ENCODE data around the gene LAMB3. TPM values are rescaled to one million over a fixed set of nuclear protein-coding genes. Genes with fewer than 3 reads are reported as not detected.
A peak's percentile ranks its signal among the peaks of the same experiment; 100 is the strongest.

The LAMB3 gene
- total RNA-seq, 2 experiments from 2014 or later, result 0.25 to 0.31 TPM

DNA sequence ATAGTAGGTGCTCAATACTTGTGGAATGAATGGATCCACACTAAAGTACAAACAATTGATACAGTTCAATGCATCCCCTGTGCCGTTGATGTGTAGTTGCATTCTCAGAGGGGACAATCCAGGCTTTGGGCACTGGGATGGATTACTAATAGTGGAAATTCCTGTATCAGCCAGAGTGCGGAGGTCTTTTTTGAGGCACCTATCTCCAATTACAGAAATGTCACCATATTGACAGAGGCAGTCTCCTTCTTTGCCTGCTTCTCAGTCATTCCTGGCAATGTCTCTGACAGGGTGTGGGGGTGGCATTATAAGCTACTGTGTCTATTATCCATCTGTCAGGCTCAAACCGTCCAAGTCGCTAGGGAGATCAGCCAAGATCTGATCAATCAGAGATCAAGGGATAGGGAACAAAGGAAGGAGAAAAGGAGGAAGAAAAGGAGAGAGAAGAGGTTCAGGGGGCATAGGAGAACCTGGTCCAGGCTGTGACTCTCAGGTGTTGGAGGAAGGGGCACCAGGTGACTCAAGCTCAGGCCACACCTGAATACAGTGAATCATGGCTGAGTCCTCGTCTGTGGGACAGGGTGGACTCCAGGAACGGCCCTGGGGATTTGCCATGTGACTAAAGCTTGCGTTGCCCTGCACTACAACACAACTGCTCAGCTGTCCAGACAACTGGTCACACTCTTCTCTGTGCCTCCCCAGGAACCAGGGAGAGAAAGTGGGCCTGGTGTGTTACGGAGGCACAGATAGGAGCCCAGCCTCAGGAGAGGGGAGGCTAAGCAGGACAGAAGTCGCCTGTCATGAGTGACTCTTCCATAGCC, 3.4 kb upstream of the LAMB3 start:
- DNase-seq (no peak), ATAC-seq (ENCODE audit: poor library complexity) (no peak)
- Histone ChIP-seq H3K27me3 (ENCODE audit: control insufficient read depth in 1 of 2, insufficient read depth in 2 of 2, low read length in 2 of 2) (no peaks in the 10 kb centered on the region), H3K9me3 (ENCODE audit: control insufficient read depth in 1 of 2, insufficient read depth in 1 of 2, low read length in 2 of 2) (no peaks in the 10 kb centered on the region), H3K36me3 (ENCODE audit: insufficient read depth, low read length) (no peaks in the 10 kb centered on the region), H3K27ac (ENCODE audit: low read depth in 1 of 2, low read length in 2 of 2) (no peak overlapping the region), H3K4me1 (ENCODE audit: insufficient read depth, low read length) (peaks cover 24% of the 10 kb centered on the region), H3K4me3 (ENCODE audit: low read length) (no peak overlapping the region)
- peaks cover 29% of the 10 kb centered on the region for H3K4me1 Mint-ChIP-seq (ENCODE audit: low read depth)
- CTCF ChIA-PET, result no interaction called here
- no peaks in the 10 kb centered on the region for H3K9me3 Mint-ChIP-seq
- TF ChIP-seq, protein P1, sequence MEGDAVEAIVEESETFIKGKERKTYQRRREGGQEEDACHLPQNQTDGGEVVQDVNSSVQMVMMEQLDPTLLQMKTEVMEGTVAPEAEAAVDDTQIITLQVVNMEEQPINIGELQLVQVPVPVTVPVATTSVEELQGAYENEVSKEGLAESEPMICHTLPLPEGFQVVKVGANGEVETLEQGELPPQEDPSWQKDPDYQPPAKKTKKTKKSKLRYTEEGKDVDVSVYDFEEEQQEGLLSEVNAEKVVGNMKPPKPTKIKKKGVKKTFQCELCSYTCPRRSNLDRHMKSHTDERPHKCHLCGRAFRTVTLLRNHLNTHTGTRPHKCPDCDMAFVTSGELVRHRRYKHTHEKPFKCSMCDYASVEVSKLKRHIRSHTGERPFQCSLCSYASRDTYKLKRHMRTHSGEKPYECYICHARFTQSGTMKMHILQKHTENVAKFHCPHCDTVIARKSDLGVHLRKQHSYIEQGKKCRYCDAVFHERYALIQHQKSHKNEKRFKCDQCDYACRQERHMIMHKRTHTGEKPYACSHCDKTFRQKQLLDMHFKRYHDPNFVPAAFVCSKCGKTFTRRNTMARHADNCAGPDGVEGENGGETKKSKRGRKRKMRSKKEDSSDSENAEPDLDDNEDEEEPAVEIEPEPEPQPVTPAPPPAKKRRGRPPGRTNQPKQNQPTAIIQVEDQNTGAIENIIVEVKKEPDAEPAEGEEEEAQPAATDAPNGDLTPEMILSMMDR (IDR thresholded peaks at IDR 0.05), result no peak
- POLR2A ChIA-PET, result no interaction called here
- intact Hi-C loops (cut with DNase I, micrococcal nuclease), result no loop called here
- H3K36me3 Mint-ChIP-seq (ENCODE audit: low read depth), result no peaks in the 10 kb centered on the region
- no peak overlapping the region for H3K4me3 Mint-ChIP-seq
- H3K27ac Mint-ChIP-seq, result no peak overlapping the region
- no peaks in the 10 kb centered on the region for H3K27me3 Mint-ChIP-seq

DNA sequence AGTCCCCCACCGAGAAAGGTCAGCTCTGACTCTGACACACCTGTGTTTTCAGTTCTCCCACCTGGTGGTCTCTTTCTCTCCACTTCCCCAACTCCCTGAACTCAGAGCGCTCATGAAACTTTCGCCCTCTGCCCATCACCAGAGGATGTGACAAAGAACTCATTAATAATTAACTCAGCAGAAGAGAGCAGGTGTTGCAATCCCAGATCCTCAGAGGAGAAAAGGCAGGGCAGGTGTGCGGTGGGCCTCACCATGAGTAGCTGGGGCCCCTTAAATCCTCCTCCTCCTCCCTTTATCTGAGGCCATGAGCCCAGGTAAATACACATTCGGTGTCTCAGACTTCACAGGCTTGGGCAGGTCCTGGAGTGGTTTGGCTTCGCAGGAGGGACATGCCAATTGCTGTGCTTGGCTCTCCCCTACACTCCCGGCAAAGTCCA, 1.7 kb upstream of the LAMB3 start:
- Histone ChIP-seq H3K9me3 (ENCODE audit: control insufficient read depth in 1 of 2, insufficient read depth in 1 of 2, low read length in 2 of 2) (no peaks in the 10 kb centered on the region), H3K36me3 (ENCODE audit: insufficient read depth, low read length) (no peaks in the 10 kb centered on the region), H3K27ac (ENCODE audit: low read depth in 1 of 2, low read length in 2 of 2) (no peak overlapping the region), H3K27me3 (ENCODE audit: control insufficient read depth in 1 of 2, insufficient read depth in 2 of 2, low read length in 2 of 2) (no peaks in the 10 kb centered on the region), H3K4me3 (ENCODE audit: low read length) (no peak overlapping the region), H3K4me1 (ENCODE audit: insufficient read depth, low read length) (peaks cover 35% of the 10 kb centered on the region)
- DNase-seq (no peak), ATAC-seq (ENCODE audit: poor library complexity) (no peak)
- TF ChIP-seq, protein P1 (IDR thresholded peaks at IDR 0.05), result no peak
- Mint-ChIP-seq H3K4me1 (ENCODE audit: low read depth) (peaks cover 32% of the 10 kb centered on the region), H3K4me3 (no peak overlapping the region), H3K36me3 (ENCODE audit: low read depth) (no peaks in the 10 kb centered on the region), H3K27ac (peak overlapping the region; percentile 24), H3K27me3 (no peaks in the 10 kb centered on the region), H3K9me3 (no peaks in the 10 kb centered on the region)
- CTCF ChIA-PET, result interaction anchor here (1.7 kb wide), 1 partner anchor 85 kb away, joined by 3 read pairs; no protein-coding TSS in a partner anchor
- POLR2A ChIA-PET, result no interaction called here
- intact Hi-C loops (cut with DNase I, micrococcal nuclease), result no loop called here

DNA sequence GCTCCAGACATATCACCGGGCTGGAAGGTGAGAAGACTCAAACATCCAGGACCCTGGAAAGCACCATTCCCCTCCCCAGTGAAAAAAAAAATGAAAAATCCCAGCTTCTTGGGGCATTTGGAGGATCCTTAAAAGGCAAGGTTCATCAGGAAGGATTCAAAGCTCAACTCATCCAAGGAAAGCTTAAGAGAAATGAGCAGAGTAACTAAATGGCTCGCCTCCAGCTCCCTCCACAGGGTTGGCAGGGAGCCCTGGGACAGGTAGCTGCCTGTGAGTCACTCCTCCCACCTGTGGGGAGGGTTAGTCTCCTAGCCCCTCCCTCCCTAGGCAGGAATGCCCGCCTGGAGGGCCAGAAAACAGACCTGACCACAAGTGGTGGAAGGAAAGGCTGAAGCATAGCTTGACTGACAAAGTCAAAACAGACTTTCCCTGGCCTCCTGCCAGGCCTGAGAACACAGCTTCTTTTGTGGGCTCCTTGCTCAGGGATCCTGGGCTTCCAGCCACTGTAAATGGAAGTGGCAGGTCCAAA, 712 bp upstream of the LAMB3 start:
- H3K4me1 ChIP-seq (ENCODE audit: insufficient read depth, low read length), result peaks cover 35% of the 10 kb centered on the region
- H3K9me3 ChIP-seq (ENCODE audit: control insufficient read depth in 1 of 2, insufficient read depth in 1 of 2, low read length in 2 of 2), result no peaks in the 10 kb centered on the region
- TF ChIP-seq, protein P1 (IDR thresholded peaks at IDR 0.05), result no peak
- DNase-seq, result peak in 4 of 14 experiments; percentile 5 to 49 (median 36)
- CTCF ChIA-PET, result interaction anchor here (1.1 to 1.7 kb wide), 2 partner anchors 15 to 84 kb away, joined by 3 read pairs; no protein-coding TSS in a partner anchor
- H3K36me3 ChIP-seq (ENCODE audit: insufficient read depth, low read length), result no peaks in the 10 kb centered on the region
- H3K27me3 ChIP-seq (ENCODE audit: control insufficient read depth in 1 of 2, insufficient read depth in 2 of 2, low read length in 2 of 2), result no peaks in the 10 kb centered on the region
- H3K4me3 ChIP-seq (ENCODE audit: low read length), result no peak overlapping the region
- no peak for ATAC-seq (ENCODE audit: poor library complexity)
- H3K4me1 Mint-ChIP-seq (ENCODE audit: low read depth), result peaks cover 32% of the 10 kb centered on the region
- intact Hi-C loops (cut with DNase I, micrococcal nuclease), result no loop called here
- no peaks in the 10 kb centered on the region for H3K9me3 Mint-ChIP-seq
- POLR2A ChIA-PET, result interaction anchor here (0.8 kb wide), 1 partner anchor 23 kb away, joined by 3 read pairs; the partner anchor contains the start of gene G0S2
- H3K27me3 Mint-ChIP-seq, result no peaks in the 10 kb centered on the region
- no peak overlapping the region for H3K4me3 Mint-ChIP-seq
- no peak overlapping the region for H3K27ac ChIP-seq (ENCODE audit: low read depth in 1 of 2, low read length in 2 of 2)
- H3K36me3 Mint-ChIP-seq (ENCODE audit: low read depth), result no peaks in the 10 kb centered on the region
- no peak overlapping the region for H3K27ac Mint-ChIP-seq
